Hematopoietic multipotent progenitor cell treated with erythropoietin and hydrocortisone succinate and interleukin-3 and kit ligand, for 6 days (in vitro differentiated cells): Measurements from ENCODE around the gene ARF1.
"Not testable (repeated sequence)": the region's sequence is repeated elsewhere in the genome, so short reads cannot be mapped to it uniquely, and the experiment has no call there.

Source experiments
- DNase-seq: peaks from one replicate; pipeline ENCODE4 v3.0.0-alpha.2; 2015

ARF1 gene

GRCh38 chr1:228104526-228105269 is 22.2 kb downstream of the ARF1 start:
- no peak for DNase-seq

- DNase-seq: no peak
Observed at GRCh38 chr1:228105270-228105995, 22.9 kb downstream of the ARF1 start.

GRCh38 chr1:228105996-228106799 is 23.7 kb downstream of the ARF1 start:
- no peak for DNase-seq

- no peak for DNase-seq
Observed at GRCh38 chr1:228106800-228107054, 24.2 kb downstream of the ARF1 start.

GRCh38 chr1:228107636-228108035 is 25.1 kb downstream of the ARF1 start:
- DNase-seq: no peak

- DNase-seq: no peak
Observed at GRCh38 chr1:228108055-228108690, 25.7 kb downstream of the ARF1 start.

GRCh38 chr1:228108742-228109072 is 26.2 kb downstream of the ARF1 start:
- no peak for DNase-seq

GRCh38 chr1:228109073-228109961 is 26.8 kb downstream of the ARF1 start, which contains the start of gene MRPL55:
Gene MRPL55 (minus strand): TSS chr1:228109299. CDS start chr1:228108260, 1,039 bp downstream.
- peak; percentile 97 for DNase-seq

- no peak for DNase-seq
Observed at GRCh38 chr1:228109962-228110488, 27.5 kb downstream of the ARF1 start.

GRCh38 chr1:228110556-228110955 is 28.0 kb downstream of the ARF1 start:
- DNase-seq: no peak

- DNase-seq: not testable (repeated sequence)
Observed at GRCh38 chr1:228111315-228111714, 28.8 kb downstream of the ARF1 start.

- no peak for DNase-seq
Observed at GRCh38 chr1:228112167-228112566, 29.7 kb downstream of the ARF1 start.

GRCh38 chr1:228112617-228113016 is 30.1 kb downstream of the ARF1 start:
- DNase-seq: no peak

GRCh38 chr1:228114827-228115226 is 32.3 kb downstream of the ARF1 start:
- DNase-seq: no peak

GRCh38 chr1:228117335-228117734 is 34.8 kb downstream of the ARF1 start:
- DNase-seq: no peak

GRCh38 chr1:228118040-228118439 is 35.5 kb downstream of the ARF1 start:
- no peak for DNase-seq

GRCh38 chr1:228120351-228120750 is 37.8 kb downstream of the ARF1 start:
- DNase-seq: no peak

- no peak for DNase-seq
Observed at GRCh38 chr1:228120857-228121489, 38.5 kb downstream of the ARF1 start.

- DNase-seq: no peak
Observed at GRCh38 chr1:228122921-228123441, 40.5 kb downstream of the ARF1 start.

- DNase-seq: no peak
Observed at GRCh38 chr1:228123505-228123904, 41.0 kb downstream of the ARF1 start.

GRCh38 chr1:228125185-228125584 is 42.7 kb downstream of the ARF1 start:
- DNase-seq: no peak
